Measurements from ENCODE around the gene LUC7L. TPM values are rescaled to one million over a fixed set of nuclear protein-coding genes. Genes with fewer than 3 reads are reported as not detected.

The LUC7L gene
- polyA plus RNA-seq, 2 of the 4 experiments (the other 2 are of a cell fraction): 51.6 to 67.6 TPM

GRCh38 chr16:194516-194915 lies 34.7 kb downstream of the LUC7L start:
- H3K4me3 ChIP-seq: no peak overlapping the region
- FAIRE-seq: no peak
- no peaks in the 10 kb centered on the region for H3K9me3 ChIP-seq
- ATAC-seq: no peak
- no peak overlapping the region for H3K27ac ChIP-seq
- TF ChIP-seq CBX8 (IDR thresholded peaks at IDR 0.05): no peak
- TF ChIP-seq CHD2 (IDR thresholded peaks at IDR 0.05; ENCODE audit: low read length, partially characterized antibody): no peak
- no peak for TF ChIP-seq MAFK (IDR thresholded peaks at IDR 0.05; ENCODE audit: partially characterized antibody)
- no peak for TF ChIP-seq ZSCAN20 (CRISPR knock-in tag; IDR thresholded peaks at IDR 0.05)
- no peak for TF ChIP-seq NR3C1 (IDR thresholded peaks at IDR 0.05)
- TF ChIP-seq, protein P1, sequence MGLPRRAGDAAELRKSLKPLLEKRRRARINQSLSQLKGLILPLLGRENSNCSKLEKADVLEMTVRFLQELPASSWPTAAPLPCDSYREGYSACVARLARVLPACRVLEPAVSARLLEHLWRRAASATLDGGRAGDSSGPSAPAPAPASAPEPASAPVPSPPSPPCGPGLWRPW (IDR thresholded peaks at IDR 0.05): no peak
- TF ChIP-seq PHF8 (IDR thresholded peaks at IDR 0.05; ENCODE audit: borderline replicate concordance, low read depth): no peak
- TF ChIP-seq E2F6 (IDR thresholded peaks at IDR 0.05; ENCODE audit: borderline replicate concordance, low read depth): no peak
- no peak for TF ChIP-seq HDAC2 (IDR thresholded peaks at IDR 0.05)
- no peak for DNase-seq (ENCODE audit: low read depth in 1 of 2, low spot score in 1 of 2)
- ChIA-PET POLR2A (interaction anchor here (0.6 kb wide), 1 partner anchor 10 kb away, joined by 6 read pairs; no protein-coding TSS in a partner anchor), CTCF (interaction anchor here (2.0 to 5.9 kb wide), 2 partner anchors 11 to 13 kb away, joined by 7 to 54 read pairs; partner anchors contain the start of gene HBQ1)
- no peak overlapping the region for H3K4me2 ChIP-seq
- H3K4me1 ChIP-seq: no peaks in the 10 kb centered on the region
- 97% methylated on average over 6 of the region's 6 CpGs for whole genome bisulfite sequencing (ENCODE audit: missing lambda C conversion rate)

GRCh38 chr16:193441-193840 lies 35.8 kb downstream of the LUC7L start:
- Histone ChIP-seq H3K4me3 (no peak overlapping the region), H3K9me3 (no peaks in the 10 kb centered on the region), H3K4me2 (no peak overlapping the region), H3K27ac (no peak overlapping the region), H3K4me1 (no peaks in the 10 kb centered on the region)
- 94% methylated on average over 15 of the region's 15 CpGs for WGBS (ENCODE audit: missing lambda C conversion rate)
- POLR2A ChIA-PET: no interaction called here
- no peak for DNase-seq (ENCODE audit: low read depth in 1 of 2, low spot score in 1 of 2)
- CTCF ChIA-PET: interaction anchor here (1.1 to 5.9 kb wide), 5 partner anchors 8 to 169 kb away, joined by 3 to 54 read pairs (median 7); partner anchors contain the start of gene HBQ1
- FAIRE-seq: no peak
- TF ChIP-seq RNF2 (IDR thresholded peaks at IDR 0.05; ENCODE audit: borderline replicate concordance, low read depth): no peak
- no peak for TF ChIP-seq HOXA7 (CRISPR knock-in tag; IDR thresholded peaks at IDR 0.05)
- TF ChIP-seq CBX2 (IDR thresholded peaks at IDR 0.05; ENCODE audit: borderline replicate concordance, low read depth): no peak
- no peak for TF ChIP-seq TFCP2L1 (CRISPR knock-in tag; IDR thresholded peaks at IDR 0.05)
- no peak for ATAC-seq

GRCh38 chr16:192686-193085 lies 36.6 kb downstream of the LUC7L start:
- POLR2A ChIA-PET: interaction anchor here (0.6 kb wide), 1 partner anchor 83 kb away, joined by 3 read pairs; no protein-coding TSS in a partner anchor

More at GRCh38 chr16:192686-193085, 36.6 kb downstream of the LUC7L start:
- TF ChIP-seq CEBPB (IDR thresholded peaks at IDR 0.05) (no peak), NR3C1 (IDR thresholded peaks at IDR 0.05) (no peak), ZSCAN20 (CRISPR knock-in tag; IDR thresholded peaks at IDR 0.05) (no peak), HOXA7 (CRISPR knock-in tag; IDR thresholded peaks at IDR 0.05) (no peak), SMC3 (IDR thresholded peaks at IDR 0.05) (no peak), ZFP36 (IDR thresholded peaks at IDR 0.05; ENCODE audit: borderline replicate concordance, partially characterized antibody) (no peak), EP300 (IDR thresholded peaks at IDR 0.05) (no peak), JUN (IDR thresholded peaks at IDR 0.05) (no peak), ESRRA (IDR thresholded peaks at IDR 0.05; ENCODE audit: borderline replicate concordance, low read length) (no peak), RAD21 (conservative IDR thresholded peaks at IDR 0.05 in 1 of 2, IDR thresholded peaks at IDR 0.05 in 1 of 2) (no peak), BHLHE40 (IDR thresholded peaks at IDR 0.05; ENCODE audit: low read depth, low read length) (no peak), E2F6 (IDR thresholded peaks at IDR 0.05; ENCODE audit: borderline replicate concordance, low read depth) (no peak)
- TF ChIP-seq, protein P2, sequence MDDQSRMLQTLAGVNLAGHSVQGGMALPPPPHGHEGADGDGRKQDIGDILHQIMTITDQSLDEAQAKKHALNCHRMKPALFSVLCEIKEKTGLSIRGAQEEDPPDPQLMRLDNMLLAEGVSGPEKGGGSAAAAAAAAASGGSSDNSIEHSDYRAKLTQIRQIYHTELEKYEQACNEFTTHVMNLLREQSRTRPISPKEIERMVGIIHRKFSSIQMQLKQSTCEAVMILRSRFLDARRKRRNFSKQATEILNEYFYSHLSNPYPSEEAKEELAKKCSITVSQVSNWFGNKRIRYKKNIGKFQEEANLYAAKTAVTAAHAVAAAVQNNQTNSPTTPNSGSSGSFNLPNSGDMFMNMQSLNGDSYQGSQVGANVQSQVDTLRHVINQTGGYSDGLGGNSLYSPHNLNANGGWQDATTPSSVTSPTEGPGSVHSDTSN (IDR thresholded peaks at IDR 0.05): no peak
- TF ChIP-seq, protein P3, sequence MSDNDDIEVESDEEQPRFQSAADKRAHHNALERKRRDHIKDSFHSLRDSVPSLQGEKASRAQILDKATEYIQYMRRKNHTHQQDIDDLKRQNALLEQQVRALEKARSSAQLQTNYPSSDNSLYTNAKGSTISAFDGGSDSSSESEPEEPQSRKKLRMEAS (IDR thresholded peaks at IDR 0.05): no peak
- TF ChIP-seq, protein P4, sequence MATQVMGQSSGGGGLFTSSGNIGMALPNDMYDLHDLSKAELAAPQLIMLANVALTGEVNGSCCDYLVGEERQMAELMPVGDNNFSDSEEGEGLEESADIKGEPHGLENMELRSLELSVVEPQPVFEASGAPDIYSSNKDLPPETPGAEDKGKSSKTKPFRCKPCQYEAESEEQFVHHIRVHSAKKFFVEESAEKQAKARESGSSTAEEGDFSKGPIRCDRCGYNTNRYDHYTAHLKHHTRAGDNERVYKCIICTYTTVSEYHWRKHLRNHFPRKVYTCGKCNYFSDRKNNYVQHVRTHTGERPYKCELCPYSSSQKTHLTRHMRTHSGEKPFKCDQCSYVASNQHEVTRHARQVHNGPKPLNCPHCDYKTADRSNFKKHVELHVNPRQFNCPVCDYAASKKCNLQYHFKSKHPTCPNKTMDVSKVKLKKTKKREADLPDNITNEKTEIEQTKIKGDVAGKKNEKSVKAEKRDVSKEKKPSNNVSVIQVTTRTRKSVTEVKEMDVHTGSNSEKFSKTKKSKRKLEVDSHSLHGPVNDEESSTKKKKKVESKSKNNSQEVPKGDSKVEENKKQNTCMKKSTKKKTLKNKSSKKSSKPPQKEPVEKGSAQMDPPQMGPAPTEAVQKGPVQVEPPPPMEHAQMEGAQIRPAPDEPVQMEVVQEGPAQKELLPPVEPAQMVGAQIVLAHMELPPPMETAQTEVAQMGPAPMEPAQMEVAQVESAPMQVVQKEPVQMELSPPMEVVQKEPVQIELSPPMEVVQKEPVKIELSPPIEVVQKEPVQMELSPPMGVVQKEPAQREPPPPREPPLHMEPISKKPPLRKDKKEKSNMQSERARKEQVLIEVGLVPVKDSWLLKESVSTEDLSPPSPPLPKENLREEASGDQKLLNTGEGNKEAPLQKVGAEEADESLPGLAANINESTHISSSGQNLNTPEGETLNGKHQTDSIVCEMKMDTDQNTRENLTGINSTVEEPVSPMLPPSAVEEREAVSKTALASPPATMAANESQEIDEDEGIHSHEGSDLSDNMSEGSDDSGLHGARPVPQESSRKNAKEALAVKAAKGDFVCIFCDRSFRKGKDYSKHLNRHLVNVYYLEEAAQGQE (IDR thresholded peaks at IDR 0.05): no peak
- H3K4me2 ChIP-seq: no peak overlapping the region
- no peak for FAIRE-seq
- no peaks in the 10 kb centered on the region for H3K9me3 ChIP-seq
- no peak overlapping the region for H3K27ac ChIP-seq
- no peaks in the 10 kb centered on the region for H3K4me1 ChIP-seq
- no peak for ATAC-seq
- H3K4me3 ChIP-seq: no peak overlapping the region
- no peak for DNase-seq (ENCODE audit: low read depth in 1 of 2, low spot score in 1 of 2)
- CTCF ChIA-PET: interaction anchor here (1.7 to 5.9 kb wide), 4 partner anchors 11 to 170 kb away, joined by 5 to 54 read pairs (median 10); partner anchors contain the start of gene HBQ1
- 93% methylated on average over 10 of the region's 11 CpGs for WGBS (ENCODE audit: missing lambda C conversion rate)
